ENCODE results near the gene DNAH17. TPM values are rescaled to one million over a fixed set of nuclear protein-coding genes. Genes with fewer than 3 reads are reported as not detected.

The DNAH17 gene
- total RNA-seq, 1 donor from 2014 or later: not detected

DNA sequence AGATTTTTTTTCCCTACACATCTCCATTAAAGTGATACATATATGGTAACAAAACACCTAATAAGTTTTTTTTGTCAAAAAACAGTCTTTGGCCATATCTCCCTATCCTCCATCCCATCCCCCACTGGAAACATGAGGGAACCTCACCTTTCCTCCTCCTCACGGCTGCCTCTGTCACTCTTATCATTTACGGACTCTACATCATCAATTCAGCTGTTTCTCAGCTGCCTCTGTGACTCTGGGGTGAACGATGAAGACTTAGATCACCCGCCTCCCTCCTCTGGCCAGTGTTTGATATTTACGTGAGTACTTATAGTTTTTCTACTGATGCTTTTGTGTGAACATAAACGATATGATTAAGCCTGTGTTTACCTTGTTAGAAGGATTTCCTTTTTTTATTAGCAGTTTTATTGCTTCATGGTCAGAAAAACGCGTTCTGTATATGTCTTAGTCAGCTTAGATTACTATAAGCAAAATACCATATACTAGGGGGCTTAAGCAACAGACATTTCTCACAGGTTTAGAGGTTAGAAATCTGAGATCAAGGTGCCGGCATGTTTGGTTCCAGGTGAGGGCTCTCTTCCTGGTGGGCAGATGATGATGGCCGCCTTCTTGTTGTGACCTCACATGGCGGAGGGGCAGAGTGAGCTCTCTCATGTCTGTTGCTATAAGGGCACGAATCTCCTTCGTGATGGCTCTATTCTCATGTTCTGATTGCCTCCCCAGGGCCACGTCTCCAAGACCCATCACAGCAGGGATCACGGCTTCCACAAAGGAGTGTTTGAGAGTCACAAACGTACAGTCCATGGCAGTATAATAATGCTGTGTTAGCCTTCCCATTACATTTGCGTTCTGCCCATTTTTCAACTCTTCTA is 32.1 kb downstream of the DNAH17 start:
- no peak overlapping the region for H3K4me3 Mint-ChIP-seq
- no peak overlapping the region for H2AFZ ChIP-seq (replicated peaks)

GRCh38 chr17:78541488-78542206 is 35.5 kb downstream of the DNAH17 start:
- no peaks in the 10 kb centered on the region for H3K36me3 ChIP-seq
- H3K27me3 ChIP-seq: no peaks in the 10 kb centered on the region
- no peaks in the 10 kb centered on the region for H3K79me2 ChIP-seq (ENCODE audit: low read depth)
- TF ChIP-seq EZH2phosphoT487 (IDR thresholded peaks at IDR 0.05) (no peak), EZH2 (IDR thresholded peaks at IDR 0.05) (no peak), CTCF (IDR thresholded peaks at IDR 0.05) (no peak)
- peaks cover 4% of the 10 kb centered on the region for H3K27me3 Mint-ChIP-seq (ENCODE audit: insufficient read depth, low read depth)
- no peak overlapping the region for H3K4me2 ChIP-seq
- no peaks in the 10 kb centered on the region for H3K36me3 Mint-ChIP-seq
- H3K9me3 Mint-ChIP-seq: no peaks in the 10 kb centered on the region
- H3K27ac ChIP-seq: no peak overlapping the region
- DNase-seq (ENCODE audit: low spot score): no peak
- no peaks in the 10 kb centered on the region for H3K9me3 ChIP-seq (ENCODE audit: low read depth)
- H3K4me3 ChIP-seq: no peak overlapping the region
- H4K20me1 ChIP-seq (ENCODE audit: low read depth): no peaks in the 10 kb centered on the region
- peaks cover 9% of the 10 kb centered on the region for H3F3A ChIP-seq (ENCODE audit: low read depth)
- no peak overlapping the region for H3K27ac Mint-ChIP-seq
- peaks cover 6% of the 10 kb centered on the region for H3K4me1 Mint-ChIP-seq
- peak overlapping the region; percentile 15 for H2AFZ ChIP-seq (replicated peaks)
- peaks cover 10% of the 10 kb centered on the region for H3K4me1 ChIP-seq
- no peak overlapping the region for H3K9ac ChIP-seq
- no peak overlapping the region for H3K4me3 Mint-ChIP-seq

More for the DNA sequence above, 32.1 kb downstream of the DNAH17 start:
- H3F3A ChIP-seq (ENCODE audit: low read depth): no peaks in the 10 kb centered on the region
- no peaks in the 10 kb centered on the region for H3K36me3 Mint-ChIP-seq
- H3K27me3 Mint-ChIP-seq (ENCODE audit: insufficient read depth, low read depth): peaks cover 6% of the 10 kb centered on the region
- H3K4me3 ChIP-seq: no peak overlapping the region
- H3K27me3 ChIP-seq: no peaks in the 10 kb centered on the region
- no peak overlapping the region for H3K27ac Mint-ChIP-seq
- no peaks in the 10 kb centered on the region for H3K9me3 ChIP-seq (ENCODE audit: low read depth)
- no peak for TF ChIP-seq EZH2 (IDR thresholded peaks at IDR 0.05)
- TF ChIP-seq CTCF (IDR thresholded peaks at IDR 0.05): no peak
- TF ChIP-seq EZH2phosphoT487 (IDR thresholded peaks at IDR 0.05): no peak
- no peaks in the 10 kb centered on the region for H4K20me1 ChIP-seq (ENCODE audit: low read depth)
- no peaks in the 10 kb centered on the region for H3K79me2 ChIP-seq (ENCODE audit: low read depth)
- no peaks in the 10 kb centered on the region for H3K4me1 ChIP-seq
- no peaks in the 10 kb centered on the region for H3K36me3 ChIP-seq
- H3K9me3 Mint-ChIP-seq: peaks cover 2% of the 10 kb centered on the region
- H3K27ac ChIP-seq: no peak overlapping the region
- H3K9ac ChIP-seq: no peak overlapping the region
- DNase-seq (ENCODE audit: low spot score): no peak
- no peak overlapping the region for H3K4me2 ChIP-seq
- no peaks in the 10 kb centered on the region for H3K4me1 Mint-ChIP-seq

GRCh38 chr17:78539781-78540180 is 37.4 kb downstream of the DNAH17 start:
- H3K9me3 ChIP-seq (ENCODE audit: low read depth): no peaks in the 10 kb centered on the region
- no peaks in the 10 kb centered on the region for H3K27me3 ChIP-seq
- H2AFZ ChIP-seq (replicated peaks): no peak overlapping the region
- DNase-seq (ENCODE audit: low spot score): no peak
- peaks cover 2% of the 10 kb centered on the region for H3K27me3 Mint-ChIP-seq (ENCODE audit: insufficient read depth, low read depth)
- H3K36me3 ChIP-seq: no peaks in the 10 kb centered on the region
- no peak for TF ChIP-seq EZH2phosphoT487 (IDR thresholded peaks at IDR 0.05)
- H3K9ac ChIP-seq: no peak overlapping the region
- no peaks in the 10 kb centered on the region for H3K36me3 Mint-ChIP-seq
- no peaks in the 10 kb centered on the region for H4K20me1 ChIP-seq (ENCODE audit: low read depth)
- no peak overlapping the region for H3K27ac ChIP-seq
- no peak overlapping the region for H3K4me3 Mint-ChIP-seq
- H3K4me2 ChIP-seq: no peak overlapping the region
- H3K9me3 Mint-ChIP-seq: peaks cover 2% of the 10 kb centered on the region
- H3F3A ChIP-seq (ENCODE audit: low read depth): peaks cover 11% of the 10 kb centered on the region
- H3K27ac Mint-ChIP-seq: no peak overlapping the region
- H3K79me2 ChIP-seq (ENCODE audit: low read depth): no peaks in the 10 kb centered on the region
- H3K4me3 ChIP-seq: no peak overlapping the region
- H3K4me1 ChIP-seq: peaks cover 10% of the 10 kb centered on the region
- peaks cover 17% of the 10 kb centered on the region for H3K4me1 Mint-ChIP-seq
